Right lobe of liver (tissue), 4 donors: Measurements from ENCODE around the gene NPIPB4.
"Not testable (repeated sequence)": the region's sequence is repeated elsewhere in the genome, so short reads cannot be mapped to it uniquely, and the experiment has no call there.

ENCODE experiments used
- CTCF ChIP-seq, 4 donors: fragments of 200-600 bp in 3 of 4; fragments of 450-650 bp in 1 of 4; IDR thresholded peaks; one replicate each; pipeline versions ENCODE4 v1.5.1 to v1.8.0; 2016 to 2022; ENCODE audit warnings: antibody characterized with exemption in 4 of 4, mild to moderate bottlenecking in 2 of 4
- POLR2A ChIP-seq: fragments of 450-650 bp; IDR thresholded peaks from one replicate; pipeline ENCODE4 v1.6.1; 2017; ENCODE audit warnings: antibody characterized with exemption, mild to moderate bottlenecking
- donor health status: DM: no; HTN: no; CAD: no.
- donor health status: DM: no; HTN: no; CAD: no.
- donor health status: DM: no; HTN: yes; CAD: no.

GRCh38 chr16:21801538-21802374 lies 55.8 kb downstream of the NPIPB4 start:
- TF ChIP-seq CTCF (IDR thresholded peaks at IDR 0.05): peak; percentile 34 to 51 (median 38)
- not testable (repeated sequence) for TF ChIP-seq POLR2A
